Measurements from ENCODE around the gene ITGB7. TPM values are rescaled to one million over a fixed set of nuclear protein-coding genes. Genes with fewer than 3 reads are reported as not detected.

Gene ITGB7
- total and polyA plus RNA-seq, 9 of the 15 experiments (the other 6 are each of a cell fraction or from before 2014, with no cell fraction given) = 0.06 to 2.0 (median 0.67) TPM

DNA sequence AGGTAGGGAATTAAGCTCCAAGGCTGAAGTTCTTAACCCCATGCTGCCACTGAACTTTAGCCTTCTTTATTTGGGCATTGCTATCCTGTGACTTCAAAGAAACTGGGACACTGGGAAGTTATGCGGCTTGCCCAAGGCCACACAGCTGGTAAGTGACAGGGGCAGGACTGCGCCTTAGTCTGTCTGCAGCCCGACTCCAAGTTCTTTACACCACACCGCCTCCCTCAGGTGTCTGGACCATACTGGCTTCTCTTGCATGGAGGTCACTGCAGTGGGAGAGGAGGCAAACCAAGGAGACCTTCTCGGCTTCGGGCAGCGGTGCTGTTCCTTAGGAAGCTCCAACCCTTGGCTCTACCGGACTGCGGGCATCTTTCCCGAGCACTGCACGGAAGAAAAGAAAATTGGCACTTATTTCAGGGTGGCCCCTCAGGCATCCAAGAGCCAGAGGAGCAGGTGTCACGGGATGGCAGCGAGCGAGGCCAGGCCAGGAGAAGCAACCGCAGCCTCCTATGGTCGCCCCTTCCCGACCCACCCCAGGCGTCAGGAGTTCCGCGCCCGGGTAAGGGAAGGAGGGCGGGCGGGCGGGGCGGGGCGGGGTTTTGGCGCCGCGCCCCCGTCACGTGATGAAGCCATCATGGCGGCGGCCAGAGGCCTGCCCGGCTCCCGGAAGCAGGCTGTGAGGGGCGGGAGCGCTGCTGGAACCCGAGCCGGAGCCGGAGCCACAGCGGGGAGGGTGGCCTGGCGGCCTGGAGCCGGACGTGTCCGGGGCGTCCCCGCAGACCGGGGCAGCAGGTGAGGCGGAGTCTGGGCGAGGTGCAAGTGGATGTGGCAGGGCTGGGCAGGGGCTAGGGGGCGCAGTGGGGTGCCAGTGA is 44.7 kb upstream of the ITGB7 start (continued):
- TF ChIP-seq FOXK2 (conservative IDR thresholded peaks at IDR 0.05 in 1 of 2, IDR thresholded peaks at IDR 0.05 in 1 of 2; ENCODE audit: low read depth in 2 of 2) (peak; percentile 19 to 42; a peak in 1 of 4 replicates), ZNF224 (CRISPR knock-in tag; IDR thresholded peaks at IDR 0.05) (no peak), SOX6 (IDR thresholded peaks at IDR 0.05) (no peak), RAD51 (IDR thresholded peaks at IDR 0.05; ENCODE audit: borderline replicate concordance, low read depth) (peak; percentile 91), GTF2F1 (IDR thresholded peaks at IDR 0.05; ENCODE audit: low read depth, low read length) (no peak), SIX5 (IDR thresholded peaks at IDR 0.05; ENCODE audit: borderline replicate concordance in 1 of 2, insufficient read depth in 1 of 2, low read depth in 1 of 2, low read length in 2 of 2) (no peak; a peak in 1 of 4 replicates), YY1 (IDR thresholded peaks at IDR 0.05; ENCODE audit: borderline replicate concordance in 1 of 3, control insufficient read depth in 1 of 3, extremely low read depth in 1 of 3, insufficient read depth in 3 of 3, insufficient read length in 1 of 3, insufficient replicate concordance in 2 of 3, low read depth in 1 of 3, low read length in 2 of 3) (peak; percentile 73 to 97 (median 94)), LCOR (CRISPR knock-in tag; IDR thresholded peaks at IDR 0.05) (no peak), FOXP1 (CRISPR knock-in tag; IDR thresholded peaks at IDR 0.05) (peak; percentile 14; the same call in 1 of the 2 replicates), IFI16 (CRISPR knock-in tag; IDR thresholded peaks at IDR 0.05) (no peak), HNRNPUL1 (IDR thresholded peaks at IDR 0.05; ENCODE audit: low read length) (no peak), RBFOX2 (IDR thresholded peaks at IDR 0.05; ENCODE audit: low read depth, low read length) (peak; percentile 79), PHTF2 (CRISPR knock-in tag; IDR thresholded peaks at IDR 0.05) (no peak), MCM5 (IDR thresholded peaks at IDR 0.05; ENCODE audit: low read depth) (no peak), RFX1 (IDR thresholded peaks at IDR 0.05) (no peak), EP300 (IDR thresholded peaks at IDR 0.05; ENCODE audit: low read length) (peak; percentile 2; the same call in 1 of the 2 replicates), CBFB (CRISPR knock-in tag; IDR thresholded peaks at IDR 0.05) (no peak)
- TF ChIP-seq, protein P1, sequence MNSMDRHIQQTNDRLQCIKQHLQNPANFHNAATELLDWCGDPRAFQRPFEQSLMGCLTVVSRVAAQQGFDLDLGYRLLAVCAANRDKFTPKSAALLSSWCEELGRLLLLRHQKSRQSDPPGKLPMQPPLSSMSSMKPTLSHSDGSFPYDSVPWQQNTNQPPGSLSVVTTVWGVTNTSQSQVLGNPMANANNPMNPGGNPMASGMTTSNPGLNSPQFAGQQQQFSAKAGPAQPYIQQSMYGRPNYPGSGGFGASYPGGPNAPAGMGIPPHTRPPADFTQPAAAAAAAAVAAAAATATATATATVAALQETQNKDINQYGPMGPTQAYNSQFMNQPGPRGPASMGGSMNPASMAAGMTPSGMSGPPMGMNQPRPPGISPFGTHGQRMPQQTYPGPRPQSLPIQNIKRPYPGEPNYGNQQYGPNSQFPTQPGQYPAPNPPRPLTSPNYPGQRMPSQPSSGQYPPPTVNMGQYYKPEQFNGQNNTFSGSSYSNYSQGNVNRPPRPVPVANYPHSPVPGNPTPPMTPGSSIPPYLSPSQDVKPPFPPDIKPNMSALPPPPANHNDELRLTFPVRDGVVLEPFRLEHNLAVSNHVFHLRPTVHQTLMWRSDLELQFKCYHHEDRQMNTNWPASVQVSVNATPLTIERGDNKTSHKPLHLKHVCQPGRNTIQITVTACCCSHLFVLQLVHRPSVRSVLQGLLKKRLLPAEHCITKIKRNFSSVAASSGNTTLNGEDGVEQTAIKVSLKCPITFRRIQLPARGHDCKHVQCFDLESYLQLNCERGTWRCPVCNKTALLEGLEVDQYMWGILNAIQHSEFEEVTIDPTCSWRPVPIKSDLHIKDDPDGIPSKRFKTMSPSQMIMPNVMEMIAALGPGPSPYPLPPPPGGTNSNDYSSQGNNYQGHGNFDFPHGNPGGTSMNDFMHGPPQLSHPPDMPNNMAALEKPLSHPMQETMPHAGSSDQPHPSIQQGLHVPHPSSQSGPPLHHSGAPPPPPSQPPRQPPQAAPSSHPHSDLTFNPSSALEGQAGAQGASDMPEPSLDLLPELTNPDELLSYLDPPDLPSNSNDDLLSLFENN (IDR thresholded peaks at IDR 0.05; ENCODE audit: low read depth in 2 of 2, low read length in 2 of 2) = no peak
- TF ChIP-seq, protein P2, sequence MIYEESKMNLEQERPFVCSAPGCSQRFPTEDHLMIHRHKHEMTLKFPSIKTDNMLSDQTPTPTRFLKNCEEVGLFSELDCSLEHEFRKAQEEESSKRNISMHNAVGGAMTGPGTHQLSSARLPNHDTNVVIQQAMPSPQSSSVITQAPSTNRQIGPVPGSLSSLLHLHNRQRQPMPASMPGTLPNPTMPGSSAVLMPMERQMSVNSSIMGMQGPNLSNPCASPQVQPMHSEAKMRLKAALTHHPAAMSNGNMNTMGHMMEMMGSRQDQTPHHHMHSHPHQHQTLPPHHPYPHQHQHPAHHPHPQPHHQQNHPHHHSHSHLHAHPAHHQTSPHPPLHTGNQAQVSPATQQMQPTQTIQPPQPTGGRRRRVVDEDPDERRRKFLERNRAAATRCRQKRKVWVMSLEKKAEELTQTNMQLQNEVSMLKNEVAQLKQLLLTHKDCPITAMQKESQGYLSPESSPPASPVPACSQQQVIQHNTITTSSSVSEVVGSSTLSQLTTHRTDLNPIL (CRISPR knock-in tag; IDR thresholded peaks at IDR 0.05) = no peak
- TF ChIP-seq, protein P3, sequence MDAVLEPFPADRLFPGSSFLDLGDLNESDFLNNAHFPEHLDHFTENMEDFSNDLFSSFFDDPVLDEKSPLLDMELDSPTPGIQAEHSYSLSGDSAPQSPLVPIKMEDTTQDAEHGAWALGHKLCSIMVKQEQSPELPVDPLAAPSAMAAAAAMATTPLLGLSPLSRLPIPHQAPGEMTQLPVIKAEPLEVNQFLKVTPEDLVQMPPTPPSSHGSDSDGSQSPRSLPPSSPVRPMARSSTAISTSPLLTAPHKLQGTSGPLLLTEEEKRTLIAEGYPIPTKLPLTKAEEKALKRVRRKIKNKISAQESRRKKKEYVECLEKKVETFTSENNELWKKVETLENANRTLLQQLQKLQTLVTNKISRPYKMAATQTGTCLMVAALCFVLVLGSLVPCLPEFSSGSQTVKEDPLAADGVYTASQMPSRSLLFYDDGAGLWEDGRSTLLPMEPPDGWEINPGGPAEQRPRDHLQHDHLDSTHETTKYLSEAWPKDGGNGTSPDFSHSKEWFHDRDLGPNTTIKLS (IDR thresholded peaks at IDR 0.05; ENCODE audit: borderline replicate concordance, low read depth) = no peak
